ENCODE results near the gene MS4A6E.

- TF ChIP-seq, protein P1, sequence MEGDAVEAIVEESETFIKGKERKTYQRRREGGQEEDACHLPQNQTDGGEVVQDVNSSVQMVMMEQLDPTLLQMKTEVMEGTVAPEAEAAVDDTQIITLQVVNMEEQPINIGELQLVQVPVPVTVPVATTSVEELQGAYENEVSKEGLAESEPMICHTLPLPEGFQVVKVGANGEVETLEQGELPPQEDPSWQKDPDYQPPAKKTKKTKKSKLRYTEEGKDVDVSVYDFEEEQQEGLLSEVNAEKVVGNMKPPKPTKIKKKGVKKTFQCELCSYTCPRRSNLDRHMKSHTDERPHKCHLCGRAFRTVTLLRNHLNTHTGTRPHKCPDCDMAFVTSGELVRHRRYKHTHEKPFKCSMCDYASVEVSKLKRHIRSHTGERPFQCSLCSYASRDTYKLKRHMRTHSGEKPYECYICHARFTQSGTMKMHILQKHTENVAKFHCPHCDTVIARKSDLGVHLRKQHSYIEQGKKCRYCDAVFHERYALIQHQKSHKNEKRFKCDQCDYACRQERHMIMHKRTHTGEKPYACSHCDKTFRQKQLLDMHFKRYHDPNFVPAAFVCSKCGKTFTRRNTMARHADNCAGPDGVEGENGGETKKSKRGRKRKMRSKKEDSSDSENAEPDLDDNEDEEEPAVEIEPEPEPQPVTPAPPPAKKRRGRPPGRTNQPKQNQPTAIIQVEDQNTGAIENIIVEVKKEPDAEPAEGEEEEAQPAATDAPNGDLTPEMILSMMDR (IDR thresholded peaks at IDR 0.05 in 2 of 3, conservative IDR thresholded peaks at IDR 0.05 in 1 of 3; ENCODE audit: borderline replicate concordance in 1 of 3, insufficient read depth in 1 of 3, low read depth in 2 of 3, low read length in 2 of 3), result no peak
- TF ChIP-seq POLR2AphosphoS5 (IDR thresholded peaks at IDR 0.05; ENCODE audit: low read depth, low read length) (no peak), FOSL1 (IDR thresholded peaks at IDR 0.05; ENCODE audit: low read depth) (no peak), RAD21 (IDR thresholded peaks at IDR 0.05; ENCODE audit: low read depth) (no peak), SRF (IDR thresholded peaks at IDR 0.05; ENCODE audit: low read depth) (no peak), POLR2A (IDR thresholded peaks at IDR 0.05; ENCODE audit: borderline replicate concordance, extremely low read depth, insufficient read depth, insufficient read length) (no peak), YY1 (IDR thresholded peaks at IDR 0.05; ENCODE audit: extremely low read depth, insufficient replicate concordance, low read depth, low read length) (no peak)
Measured at GRCh38 chr11:60339356-60339755, 12.3 kb downstream of the MS4A6E start.

All from HCT116 (cell line).